ENCODE data around the gene SLC44A3. TPM values are rescaled to one million over a fixed set of nuclear protein-coding genes. Genes with fewer than 3 reads are reported as not detected.

SLC44A3 gene
- polyA plus RNA-seq, 2 of the 4 experiments (the other 2 are of a cell fraction) = 1.9 to 5.4 TPM

DNA sequence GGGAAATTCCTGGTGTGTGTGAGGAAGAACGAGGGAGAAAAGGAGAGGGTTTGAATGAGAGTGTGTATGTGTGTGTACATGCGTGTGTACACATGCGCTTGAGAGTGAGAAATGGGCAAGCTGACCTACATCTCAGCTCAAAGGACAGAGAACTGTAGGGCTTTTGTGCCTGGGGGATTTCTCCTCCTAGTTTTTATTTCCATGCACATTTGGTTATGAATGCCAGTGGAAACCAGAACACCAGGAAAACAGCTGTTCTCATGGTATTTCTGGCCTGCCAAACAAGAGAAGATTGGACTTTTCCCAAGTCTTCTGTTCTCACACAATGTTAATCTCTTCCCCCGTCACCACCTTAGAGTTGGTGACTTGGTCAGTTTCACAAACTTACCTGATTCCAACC is 45.2 kb downstream of the SLC44A3 start (continued):
- TF ChIP-seq, protein P1, sequence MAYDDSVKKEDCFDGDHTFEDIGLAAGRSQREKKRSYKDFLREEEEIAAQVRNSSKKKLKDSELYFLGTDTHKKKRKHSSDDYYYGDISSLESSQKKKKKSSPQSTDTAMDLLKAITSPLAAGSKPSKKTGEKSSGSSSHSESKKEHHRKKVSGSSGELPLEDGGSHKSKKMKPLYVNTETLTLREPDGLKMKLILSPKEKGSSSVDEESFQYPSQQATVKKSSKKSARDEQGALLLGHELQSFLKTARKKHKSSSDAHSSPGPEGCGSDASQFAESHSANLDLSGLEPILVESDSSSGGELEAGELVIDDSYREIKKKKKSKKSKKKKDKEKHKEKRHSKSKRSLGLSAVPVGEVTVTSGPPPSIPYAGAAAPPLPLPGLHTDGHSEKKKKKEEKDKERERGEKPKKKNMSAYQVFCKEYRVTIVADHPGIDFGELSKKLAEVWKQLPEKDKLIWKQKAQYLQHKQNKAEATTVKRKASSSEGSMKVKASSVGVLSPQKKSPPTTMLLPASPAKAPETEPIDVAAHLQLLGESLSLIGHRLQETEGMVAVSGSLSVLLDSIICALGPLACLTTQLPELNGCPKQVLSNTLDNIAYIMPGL (CRISPR knock-in tag; IDR thresholded peaks at IDR 0.05; ENCODE audit: borderline replicate concordance) = no peak

DNA sequence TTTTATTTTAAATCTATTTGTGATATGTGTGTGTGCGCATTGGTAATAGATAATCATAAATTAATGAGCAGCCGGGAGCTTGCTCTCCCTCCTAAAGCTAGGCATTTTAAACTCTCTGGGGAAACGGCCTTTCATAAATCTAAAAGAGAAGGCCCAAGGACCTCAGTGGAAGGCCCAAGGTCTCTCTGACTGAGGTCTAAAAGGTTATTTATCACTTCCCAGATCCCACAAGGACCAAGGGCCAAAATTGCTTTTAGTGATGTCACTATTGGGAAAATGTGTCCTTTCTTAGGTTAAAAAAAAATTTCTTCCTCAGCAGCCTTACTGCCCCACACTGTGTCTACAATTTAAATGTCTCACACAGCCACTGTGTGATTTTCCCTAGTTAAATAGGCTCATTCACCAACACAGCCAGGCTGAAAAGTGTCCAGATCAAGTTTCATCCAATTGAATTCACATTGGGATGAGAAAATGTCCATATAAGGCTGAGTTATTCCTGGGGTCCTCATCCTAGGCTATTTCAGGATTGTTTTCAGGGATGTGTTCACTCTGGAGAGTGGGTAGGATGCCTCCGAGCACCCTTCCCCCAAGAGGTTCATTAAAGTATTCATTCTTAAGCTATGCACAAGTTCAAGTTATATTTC is 46.1 kb downstream of the SLC44A3 start:
- H3K4me3 ChIP-seq = no peak overlapping the region
- peak overlapping the region in 1 of 2 experiments; percentile 55; a peak in 3 of 6 replicates for H3K27ac ChIP-seq
- no peak for TF ChIP-seq BHLHE40 (IDR thresholded peaks at IDR 0.05; ENCODE audit: low read depth, low read length)
- TF ChIP-seq, protein P2, sequence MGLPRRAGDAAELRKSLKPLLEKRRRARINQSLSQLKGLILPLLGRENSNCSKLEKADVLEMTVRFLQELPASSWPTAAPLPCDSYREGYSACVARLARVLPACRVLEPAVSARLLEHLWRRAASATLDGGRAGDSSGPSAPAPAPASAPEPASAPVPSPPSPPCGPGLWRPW (IDR thresholded peaks at IDR 0.05) = no peak
- TF ChIP-seq, protein P3, sequence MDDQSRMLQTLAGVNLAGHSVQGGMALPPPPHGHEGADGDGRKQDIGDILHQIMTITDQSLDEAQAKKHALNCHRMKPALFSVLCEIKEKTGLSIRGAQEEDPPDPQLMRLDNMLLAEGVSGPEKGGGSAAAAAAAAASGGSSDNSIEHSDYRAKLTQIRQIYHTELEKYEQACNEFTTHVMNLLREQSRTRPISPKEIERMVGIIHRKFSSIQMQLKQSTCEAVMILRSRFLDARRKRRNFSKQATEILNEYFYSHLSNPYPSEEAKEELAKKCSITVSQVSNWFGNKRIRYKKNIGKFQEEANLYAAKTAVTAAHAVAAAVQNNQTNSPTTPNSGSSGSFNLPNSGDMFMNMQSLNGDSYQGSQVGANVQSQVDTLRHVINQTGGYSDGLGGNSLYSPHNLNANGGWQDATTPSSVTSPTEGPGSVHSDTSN (IDR thresholded peaks at IDR 0.05) = no peak
- no peak for TF ChIP-seq EHF (CRISPR knock-in tag; IDR thresholded peaks at IDR 0.05)
- TF ChIP-seq JUN (IDR thresholded peaks at IDR 0.05) = no peak
- TF ChIP-seq ZSCAN20 (CRISPR knock-in tag; IDR thresholded peaks at IDR 0.05) = no peak
- peaks cover 37% of the 10 kb centered on the region for H3K4me1 ChIP-seq
- CTCF ChIA-PET = interaction anchor here (5.0 to 7.5 kb wide), 2 partner anchors 13 to 178 kb away, joined by 36 to 51 read pairs; no protein-coding TSS in a partner anchor
- FAIRE-seq (no peak), ATAC-seq (no peak), DNase-seq (ENCODE audit: low read depth in 1 of 2, low spot score in 1 of 2) (no peak)
- POLR2A ChIA-PET = no interaction called here
- WGBS (ENCODE audit: missing lambda C conversion rate) = 92% methylated on average over 4 of the region's 4 CpGs
- H3K9me3 ChIP-seq = no peaks in the 10 kb centered on the region
- no peak overlapping the region for H3K4me2 ChIP-seq

DNA sequence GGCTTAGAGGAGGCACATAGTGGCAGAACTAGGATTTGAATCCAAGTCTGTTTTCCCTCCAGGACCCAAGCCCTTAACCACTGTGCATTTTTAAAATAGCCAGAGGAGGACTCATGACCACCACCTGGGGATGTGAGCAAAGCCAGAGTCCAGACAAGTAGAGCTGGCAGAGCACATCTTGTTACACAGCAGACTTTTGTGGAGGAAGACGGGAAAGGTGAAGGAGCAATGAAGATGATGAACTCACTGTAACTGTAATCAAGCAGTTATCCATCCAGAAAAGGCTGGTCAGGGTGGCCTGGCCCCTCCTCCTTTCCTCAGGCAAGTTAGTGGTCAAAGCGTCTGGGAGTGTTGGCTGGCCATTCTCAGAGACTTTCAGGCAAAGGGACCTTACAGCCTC is 50.9 kb downstream of the SLC44A3 start:
- POLR2A ChIA-PET = no interaction called here
- FAIRE-seq (no peak), DNase-seq (ENCODE audit: low read depth in 1 of 2, low spot score in 1 of 2) (no peak), ATAC-seq (no peak)
- TF ChIP-seq BHLHE40 (IDR thresholded peaks at IDR 0.05; ENCODE audit: low read depth, low read length) (no peak), RARB (CRISPR knock-in tag; IDR thresholded peaks at IDR 0.05) (no peak), CBX2 (IDR thresholded peaks at IDR 0.05; ENCODE audit: borderline replicate concordance, low read depth) (no peak), ZFP36 (IDR thresholded peaks at IDR 0.05; ENCODE audit: borderline replicate concordance, partially characterized antibody) (no peak), MYC (IDR thresholded peaks at IDR 0.05; ENCODE audit: borderline replicate concordance, low read length) (no peak), RNF2 (IDR thresholded peaks at IDR 0.05; ENCODE audit: borderline replicate concordance, low read depth) (no peak), HEYL (CRISPR knock-in tag; IDR thresholded peaks at IDR 0.05) (no peak), JUN (IDR thresholded peaks at IDR 0.05) (no peak), ZC3H11A (IDR thresholded peaks at IDR 0.05) (no peak), CEBPB (IDR thresholded peaks at IDR 0.05) (no peak), GATA3 (IDR thresholded peaks at IDR 0.05; ENCODE audit: borderline replicate concordance) (no peak), ZNF302 (CRISPR knock-in tag; IDR thresholded peaks at IDR 0.05) (no peak), HOXB5 (CRISPR knock-in tag; IDR thresholded peaks at IDR 0.05) (no peak), NR3C1 (IDR thresholded peaks at IDR 0.05) (no peak), RFX5 (IDR thresholded peaks at IDR 0.05) (no peak), CHD2 (IDR thresholded peaks at IDR 0.05; ENCODE audit: low read length, partially characterized antibody) (no peak)
- TF ChIP-seq, protein P2 (IDR thresholded peaks at IDR 0.05) = no peak
- TF ChIP-seq, protein P4, sequence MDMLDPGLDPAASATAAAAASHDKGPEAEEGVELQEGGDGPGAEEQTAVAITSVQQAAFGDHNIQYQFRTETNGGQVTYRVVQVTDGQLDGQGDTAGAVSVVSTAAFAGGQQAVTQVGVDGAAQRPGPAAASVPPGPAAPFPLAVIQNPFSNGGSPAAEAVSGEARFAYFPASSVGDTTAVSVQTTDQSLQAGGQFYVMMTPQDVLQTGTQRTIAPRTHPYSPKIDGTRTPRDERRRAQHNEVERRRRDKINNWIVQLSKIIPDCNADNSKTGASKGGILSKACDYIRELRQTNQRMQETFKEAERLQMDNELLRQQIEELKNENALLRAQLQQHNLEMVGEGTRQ (IDR thresholded peaks at IDR 0.05) = no peak
- CTCF ChIA-PET = interaction anchor here (1.5 to 4.1 kb wide), 2 partner anchors 17 to 172 kb away, joined by 3 to 23 read pairs; no protein-coding TSS in a partner anchor
- H3K27ac ChIP-seq = no peak overlapping the region
- no peak overlapping the region for H3K4me2 ChIP-seq
- H3K4me3 ChIP-seq = no peak overlapping the region
- H3K9me3 ChIP-seq = no peaks in the 10 kb centered on the region
- H3K4me1 ChIP-seq = peaks cover 6% of the 10 kb centered on the region; the same call in 2 of the 3 replicates
- 75% methylated on average over 2 of the region's 2 CpGs for WGBS (ENCODE audit: missing lambda C conversion rate)
